GM21717 (cell line): ENCODE measurements around the gene WDR27.

Experiments used
- ATAC-seq: cut with Tn5 transposase; IDR thresholded peaks from one replicate; pipeline ENCODE4 v1.9.1; 2021; ENCODE audit warnings: mild to moderate bottlenecking, moderate library complexity; ENCODE audit not compliant: unreplicated experiment

The WDR27 gene

DNA sequence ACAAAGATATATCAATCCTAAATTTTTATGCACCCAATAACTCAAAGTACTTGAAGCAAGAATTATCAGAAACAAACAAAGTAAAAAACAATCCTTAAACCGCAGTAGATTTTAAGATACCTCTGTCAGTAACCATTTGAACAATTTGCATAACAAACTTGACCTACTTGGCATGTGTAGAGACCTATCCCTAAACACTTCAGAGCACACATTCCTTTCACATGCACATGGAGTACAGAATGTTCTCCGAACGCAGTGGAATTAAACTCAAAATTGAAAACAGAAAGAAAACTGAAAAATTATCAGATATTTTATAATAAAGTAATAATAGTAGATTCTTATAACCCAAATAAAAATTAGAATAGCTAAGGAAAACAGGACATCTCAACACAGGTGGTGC, 285.6 kb downstream of the WDR27 start:
- ATAC-seq, result no peak

DNA sequence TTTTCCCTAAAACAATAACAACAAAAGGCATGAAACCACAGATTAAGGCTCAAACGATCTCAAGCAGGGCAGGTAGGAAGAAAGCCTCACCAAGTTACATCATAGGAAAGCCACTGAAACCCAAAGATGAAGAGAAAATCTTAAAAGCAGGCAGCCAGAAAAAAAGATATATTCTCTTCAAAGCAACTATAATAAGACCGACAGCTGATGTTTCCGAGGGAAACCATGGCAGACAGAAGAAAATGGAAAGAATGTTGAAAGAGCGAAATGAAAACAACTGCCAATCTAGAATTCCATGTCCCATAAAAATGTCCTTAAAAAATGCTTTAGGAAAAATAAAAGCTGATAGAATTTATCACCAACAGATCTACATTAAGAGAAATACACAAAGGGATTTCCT, 286.6 kb downstream of the WDR27 start:
- ATAC-seq, result no peak

DNA sequence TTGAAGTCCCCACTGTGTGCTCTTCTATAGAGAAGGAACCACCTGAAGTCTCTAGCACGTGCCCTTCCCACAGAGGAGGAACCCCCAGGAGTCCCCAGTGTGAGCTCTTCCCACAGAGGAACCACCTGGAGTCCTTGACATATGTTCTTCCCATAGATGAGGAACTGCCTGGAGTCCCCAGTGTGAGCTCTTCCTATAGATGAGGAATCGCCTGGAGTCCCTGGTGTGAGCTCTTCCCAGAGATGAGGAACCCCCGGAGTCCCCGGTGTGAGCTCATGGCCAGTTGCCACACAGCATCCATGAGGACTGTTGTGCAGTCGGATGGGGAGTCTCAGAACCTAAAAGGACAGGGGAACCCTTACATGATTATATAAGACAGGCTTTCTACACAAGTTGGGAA, 290.1 kb downstream of the WDR27 start:
- no peak for ATAC-seq

DNA sequence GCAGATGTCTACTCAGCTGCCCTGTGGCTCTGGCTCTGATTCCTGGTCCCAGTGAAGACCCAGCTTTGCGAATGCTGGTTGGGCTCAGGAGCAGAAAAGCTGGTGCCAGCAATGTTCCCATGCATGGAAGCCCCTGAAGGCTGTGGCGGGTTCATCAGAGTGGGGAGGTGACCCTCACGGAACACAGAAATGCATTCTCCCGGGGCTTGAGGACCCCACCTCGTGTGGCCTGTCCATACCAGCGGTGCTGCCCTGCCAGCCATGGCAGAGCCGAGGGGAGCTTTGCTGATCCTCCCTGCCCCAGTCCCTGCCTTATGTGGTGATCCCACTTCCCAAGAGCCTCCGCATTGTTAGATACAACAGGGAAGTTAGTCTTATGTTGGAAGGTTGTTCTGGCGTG, 290.5 kb downstream of the WDR27 start:
- ATAC-seq, result no peak

DNA sequence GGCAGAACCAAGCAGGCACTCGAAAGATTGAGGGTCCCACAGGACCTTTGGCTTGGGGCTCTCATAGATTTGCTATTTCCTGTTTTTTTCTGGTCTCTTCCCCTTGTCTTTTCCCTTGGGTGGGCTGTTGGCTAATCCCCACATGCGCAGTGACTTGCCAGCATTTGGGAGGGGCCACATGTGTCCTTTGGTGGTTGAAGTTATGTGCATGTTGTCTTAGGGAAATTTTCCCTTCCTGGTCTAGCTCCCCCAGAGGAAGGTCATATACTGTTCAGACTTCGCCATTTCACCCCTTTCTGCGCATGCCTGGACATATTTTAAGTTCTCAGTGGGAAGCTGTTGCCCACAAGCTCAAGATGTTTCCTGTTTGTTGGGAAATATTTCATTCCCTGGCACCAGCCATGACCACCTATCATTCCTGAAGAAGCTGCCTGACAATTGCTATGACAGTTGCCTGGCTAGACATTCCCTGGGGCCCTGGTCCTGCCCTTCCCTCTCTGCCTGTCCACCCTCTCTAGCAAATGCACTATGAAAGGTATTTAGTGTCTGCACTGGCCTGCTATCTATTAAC, 292.0 kb downstream of the WDR27 start:
- ATAC-seq, result no peak

DNA sequence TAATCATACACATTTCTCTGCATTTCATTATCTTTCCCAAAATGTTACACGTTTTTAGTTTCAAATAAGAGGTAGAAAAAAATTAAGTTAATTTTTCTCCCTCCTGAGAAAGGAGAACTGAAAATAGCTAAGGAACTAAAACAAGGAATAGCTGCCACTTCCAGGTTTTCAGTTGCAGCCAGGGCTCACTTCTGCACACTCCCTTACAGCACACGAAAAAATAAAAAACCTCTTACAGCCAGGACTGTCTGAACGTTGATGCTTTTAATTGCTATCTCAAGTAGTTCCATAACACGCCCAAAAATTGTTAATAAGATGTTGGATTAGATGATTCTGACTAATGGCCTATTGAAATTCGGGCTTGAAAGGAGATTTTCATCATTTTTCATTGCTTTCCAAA, 294.5 kb downstream of the WDR27 start:
- no peak for ATAC-seq
